Ovary (tissue), 3 donors: ENCODE results near the gene PKP1.

Source experiments
- CTCF ChIP-seq, 3 donors: fragments of 450-650 bp in 2 of 3; fragments of 200-600 bp in 1 of 3; IDR thresholded peaks; one replicate each; pipeline versions ENCODE4 v1.5.1 to v1.8.0; 2016 to 2022; ENCODE audit warnings: antibody characterized with exemption in 3 of 3, mild to moderate bottlenecking in 1 of 3
- POLR2A ChIP-seq: fragments of 450-650 bp; IDR thresholded peaks from one replicate; pipeline ENCODE4 v1.6.1; 2017; ENCODE audit warnings: antibody characterized with exemption, mild to moderate bottlenecking, moderate library complexity
- donor health status: DM: no; HTN: no; CAD: no.

- TF ChIP-seq CTCF (IDR thresholded peaks at IDR 0.05) (no peak), POLR2A (no peak)
These were observed 3.1 kb downstream of the PKP1 start for GRCh38 chr1:201286445-201286844.
